GM23338 (cell line): ENCODE results near the gene OR5H6.

Experiments
- CTCF ChIP-seq, 2 experiments: fragments of 200-600 bp in 1 of 2; sonication (generic) in 1 of 2; conservative IDR thresholded peaks; 2 replicates each; pipeline versions ENCODE4 v1.5.1 to v1.6.1; 2016 to 2017; ENCODE audit warnings: antibody characterized with exemption in 2 of 2, low read depth in 2 of 2, mild to moderate bottlenecking in 2 of 2, moderate library complexity in 1 of 2
- EZH2 ChIP-seq: fragments of 200-600 bp; sonication (generic); IDR thresholded peaks from one replicate; pipeline ENCODE4 v1.8.0; 2017; ENCODE audit warnings: antibody characterized with exemption, mild to moderate bottlenecking, low read depth; ENCODE audit not compliant: unreplicated experiment
- REST ChIP-seq: IDR thresholded peaks from one replicate; pipeline ENCODE4 v1.6.1; 2018; ENCODE audit warnings: antibody characterized with exemption; ENCODE audit not compliant: unreplicated experiment
- ZNF114 ChIP-seq: fragments of 250-450 bp; sonication (Bioruptor Pico); IDR thresholded peaks from 2 replicates; pipeline ENCODE4 v1.5.0; 2020; ENCODE audit warnings: mild to moderate bottlenecking, moderate library complexity
- TF ChIP-seq, protein P1 (sequence below): IDR thresholded peaks from 2 replicates; pipeline ENCODE4 v1.6.1; 2016; ENCODE audit warnings: antibody characterized with exemption

- TF ChIP-seq CTCF (conservative IDR thresholded peaks at IDR 0.05; ENCODE audit: low read depth in 2 of 2) (no peak), REST (no peak), EZH2 (no peak), ZNF114 (CRISPR knock-in tag) (no peak)
- TF ChIP-seq, protein P1, sequence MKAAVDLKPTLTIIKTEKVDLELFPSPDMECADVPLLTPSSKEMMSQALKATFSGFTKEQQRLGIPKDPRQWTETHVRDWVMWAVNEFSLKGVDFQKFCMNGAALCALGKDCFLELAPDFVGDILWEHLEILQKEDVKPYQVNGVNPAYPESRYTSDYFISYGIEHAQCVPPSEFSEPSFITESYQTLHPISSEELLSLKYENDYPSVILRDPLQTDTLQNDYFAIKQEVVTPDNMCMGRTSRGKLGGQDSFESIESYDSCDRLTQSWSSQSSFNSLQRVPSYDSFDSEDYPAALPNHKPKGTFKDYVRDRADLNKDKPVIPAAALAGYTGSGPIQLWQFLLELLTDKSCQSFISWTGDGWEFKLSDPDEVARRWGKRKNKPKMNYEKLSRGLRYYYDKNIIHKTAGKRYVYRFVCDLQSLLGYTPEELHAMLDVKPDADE = no peak
These were observed 31.6 kb upstream of the OR5H6 start for GRCh38 chr3:98232489-98232888.
